ENCODE measurements around the gene ITPR1. TPM values are rescaled to one million over a fixed set of nuclear protein-coding genes. Genes with fewer than 3 reads are reported as not detected.

Gene ITPR1
- total and polyA plus RNA-seq, 12 donors = 9.7 to 40.3 (median 18.8) TPM

GRCh38 chr3:4613366-4613765 is 120.2 kb downstream of the ITPR1 start:
- no peak for TF ChIP-seq CTCF (IDR thresholded peaks at IDR 0.05)
- no peak for DNase-seq
- intact Hi-C loops (cut with DNase I) = no loop called here
- peaks cover 0 to 32% (median 5%) of the 10 kb centered on the region in 9 donors for H3K4me1 ChIP-seq
- no peak for ATAC-seq
- H3K36me3 ChIP-seq = no peaks in the 10 kb centered on the region
- H3K27ac ChIP-seq = no peak overlapping the region
- no peaks in the 10 kb centered on the region for H3K9me3 ChIP-seq
- WGBS, 2 donors = 62 to 68% methylated on average over 3 of the region's 3 CpGs
- no peak overlapping the region for H3K4me3 ChIP-seq
- H3K27me3 ChIP-seq = no peaks in the 10 kb centered on the region

GRCh38 chr3:4614070-4614469 is 120.9 kb downstream of the ITPR1 start:
- Histone ChIP-seq H3K36me3 (no peaks in the 10 kb centered on the region), H3K4me1 (peaks cover 0 to 32% (median 5%) of the 10 kb centered on the region in 9 donors), H3K9me3 (no peaks in the 10 kb centered on the region), H3K4me3 (no peak overlapping the region), H3K27ac (no peak overlapping the region), H3K27me3 (no peaks in the 10 kb centered on the region)
- intact Hi-C loops (cut with DNase I) = no loop called here
- 92 to 93% methylated on average over 5 of the region's 5 CpGs for WGBS, 2 donors
- ATAC-seq = no peak
- DNase-seq = no peak
- TF ChIP-seq CTCF (IDR thresholded peaks at IDR 0.05) = no peak

- DNase-seq (no peak), ATAC-seq (peak in 1 of 8 donors; percentile 31)
- WGBS, 2 donors = 96% methylated on average over 3 of the region's 3 CpGs
- intact Hi-C loops (cut with DNase I) = no loop called here
- Histone ChIP-seq H3K36me3 (no peaks in the 10 kb centered on the region), H3K9me3 (no peaks in the 10 kb centered on the region), H3K4me1 (peaks cover 0 to 29% (median 5%) of the 10 kb centered on the region in 9 donors), H3K27ac (peak overlapping the region in 2 of 10 donors; percentile 25 to 52), H3K27me3 (no peaks in the 10 kb centered on the region), H3K4me3 (no peak overlapping the region)
- TF ChIP-seq CTCF (IDR thresholded peaks at IDR 0.05) = no peak
Measured at GRCh38 chr3:4614927-4615326, 121.8 kb downstream of the ITPR1 start.

GRCh38 chr3:4615750-4616149 is 122.6 kb downstream of the ITPR1 start:
- 10 to 14% methylated on average over 3 of the region's 3 CpGs for WGBS, 2 donors
- DNase-seq = no peak
- peak overlapping the region in 3 of 10 donors; percentile 11 to 52 (median 25) for H3K27ac ChIP-seq
- no peaks in the 10 kb centered on the region for H3K36me3 ChIP-seq
- peak in 7 of 8 donors; percentile 38 to 81 (median 73) for ATAC-seq
- H3K9me3 ChIP-seq = peaks cover 0 to under 1% (median 0%) of the 10 kb centered on the region in 11 donors
- intact Hi-C loops (cut with DNase I) = no loop called here
- H3K4me1 ChIP-seq = peaks cover 0 to 25% (median 5%) of the 10 kb centered on the region in 9 donors
- H3K4me3 ChIP-seq = no peak overlapping the region
- no peaks in the 10 kb centered on the region for H3K27me3 ChIP-seq
- peak in 3 of 9 donors; percentile 9 to 20 (median 17) for TF ChIP-seq CTCF (IDR thresholded peaks at IDR 0.05)

All from heart right ventricle (tissue), 16 donors.